ENCODE data around the gene CDH26. TPM values are rescaled to one million over a fixed set of nuclear protein-coding genes. Genes with fewer than 3 reads are reported as not detected.

The CDH26 gene
- total and polyA plus RNA-seq, 2 donors (not counting 1 experiment from before 2014, with no cell fraction given) = 1.8 to 2.3 TPM

- Histone ChIP-seq H4K20me1 (ENCODE audit: control insufficient read depth, insufficient read depth, low read length, poor library complexity, severe bottlenecking) (no peaks in the 10 kb centered on the region), H3K4me2 (replicated peaks; ENCODE audit: low read depth, low read length, poor library complexity, severe bottlenecking) (no peak overlapping the region), H3K79me2 (ENCODE audit: control insufficient read depth, insufficient read depth, low read length) (no peaks in the 10 kb centered on the region), H3K4me3 (ENCODE audit: control extremely low read depth in 1 of 5, extremely low read depth in 1 of 5, insufficient read depth in 1 of 5, low read depth in 2 of 5, low read length in 4 of 5) (no peak overlapping the region), H3K9ac (ENCODE audit: low read length) (no peak overlapping the region), H3K27me3 (replicated peaks in 1 of 4; ENCODE audit: control extremely low read depth in 1 of 4, control insufficient read depth in 3 of 4, insufficient read depth in 4 of 4, low read length in 3 of 4) (no peaks in the 10 kb centered on the region), H3K9me3 (ENCODE audit: control extremely low read depth in 1 of 3, control insufficient read depth in 2 of 3, insufficient read depth in 1 of 3, low read length in 2 of 3) (peaks cover 0 to 18% (median 3%) of the 10 kb centered on the region in 3 donors), H3K27ac (ENCODE audit: low read length in 2 of 2) (no peak overlapping the region), H3K4me1 (ENCODE audit: control insufficient read depth in 2 of 2, insufficient read depth in 2 of 2, low read length in 2 of 2) (no peaks in the 10 kb centered on the region), H3K36me3 (replicated peaks in 1 of 2; ENCODE audit: control extremely low read depth in 1 of 2, control insufficient read depth in 1 of 2, extremely low read depth in 1 of 2, insufficient read depth in 2 of 2, low read length in 1 of 2) (no peaks in the 10 kb centered on the region), H2AFZ (ENCODE audit: insufficient read depth, low read depth, low read length, poor library complexity, severe bottlenecking) (no peak overlapping the region)
- H3K4me1 Mint-ChIP-seq = no peaks in the 10 kb centered on the region
- TF ChIP-seq CTCF (IDR thresholded peaks at IDR 0.05) (no peak), EZH2 (IDR thresholded peaks at IDR 0.05; ENCODE audit: borderline replicate concordance, insufficient read depth, low read depth, low read length, poor library complexity, severe bottlenecking) (no peak)
- POLR2A ChIA-PET = no interaction called here
- no peak overlapping the region for H3K27ac Mint-ChIP-seq
- intact Hi-C loops (cut with micrococcal nuclease) = no loop called here
- H3K4me3 Mint-ChIP-seq = no peak overlapping the region
- WGBS (ENCODE audit: insufficient coverage) = 76% methylated on average over 4 of the region's 9 CpGs
- H3K27me3 Mint-ChIP-seq = no peaks in the 10 kb centered on the region
- CTCF ChIA-PET = no interaction called here
- ATAC-seq (ENCODE audit: low read depth) (no peak), DNase-seq (no peak)
- no peaks in the 10 kb centered on the region for H3K9me3 Mint-ChIP-seq (ENCODE audit: insufficient read depth)
Observed at GRCh38 chr20:60031107-60031506, 72.9 kb downstream of the CDH26 start.

GRCh38 chr20:60034231-60035110, 76.2 kb downstream of the CDH26 start:
- Mint-ChIP-seq H3K4me1 (no peaks in the 10 kb centered on the region), H3K27ac (no peak overlapping the region), H3K4me3 (no peak overlapping the region), H3K9me3 (ENCODE audit: insufficient read depth) (peaks cover 3% of the 10 kb centered on the region), H3K27me3 (peaks cover 13% of the 10 kb centered on the region)
- ATAC-seq (ENCODE audit: low read depth) (no peak), DNase-seq (no peak)
- Histone ChIP-seq H3K36me3 (replicated peaks in 1 of 2; ENCODE audit: control extremely low read depth in 1 of 2, control insufficient read depth in 1 of 2, extremely low read depth in 1 of 2, insufficient read depth in 2 of 2, low read length in 1 of 2) (no peaks in the 10 kb centered on the region), H3K9ac (ENCODE audit: low read length) (no peak overlapping the region), H3K9me3 (ENCODE audit: control extremely low read depth in 1 of 3, control insufficient read depth in 2 of 3, insufficient read depth in 1 of 3, low read length in 2 of 3) (peaks cover 0 to 18% (median 3%) of the 10 kb centered on the region in 3 donors), H3K4me1 (ENCODE audit: control insufficient read depth in 2 of 2, insufficient read depth in 2 of 2, low read length in 2 of 2) (no peaks in the 10 kb centered on the region), H3K4me2 (replicated peaks; ENCODE audit: low read depth, low read length, poor library complexity, severe bottlenecking) (no peak overlapping the region), H4K20me1 (ENCODE audit: control insufficient read depth, insufficient read depth, low read length, poor library complexity, severe bottlenecking) (no peaks in the 10 kb centered on the region), H3K27ac (ENCODE audit: low read length in 2 of 2) (no peak overlapping the region), H3K27me3 (replicated peaks in 1 of 4; ENCODE audit: control extremely low read depth in 1 of 4, control insufficient read depth in 3 of 4, insufficient read depth in 4 of 4, low read length in 3 of 4) (no peaks in the 10 kb centered on the region), H3K79me2 (ENCODE audit: control insufficient read depth, insufficient read depth, low read length) (no peaks in the 10 kb centered on the region), H2AFZ (ENCODE audit: insufficient read depth, low read depth, low read length, poor library complexity, severe bottlenecking) (no peak overlapping the region), H3K4me3 (ENCODE audit: control extremely low read depth in 1 of 5, extremely low read depth in 1 of 5, insufficient read depth in 1 of 5, low read depth in 2 of 5, low read length in 4 of 5) (no peak overlapping the region)
- POLR2A ChIA-PET = no interaction called here
- intact Hi-C loops (cut with micrococcal nuclease) = no loop called here
- CTCF ChIA-PET = no interaction called here
- 83% methylated on average over 7 of the region's 9 CpGs for WGBS (ENCODE audit: insufficient coverage)
- TF ChIP-seq EZH2 (IDR thresholded peaks at IDR 0.05; ENCODE audit: borderline replicate concordance, insufficient read depth, low read depth, low read length, poor library complexity, severe bottlenecking) = no peak
- TF ChIP-seq CTCF (IDR thresholded peaks at IDR 0.05) = no peak

Measured in B cell (primary cell).